ENCODE results near the gene LAMA1. TPM values are rescaled to one million over a fixed set of nuclear protein-coding genes. Genes with fewer than 3 reads are reported as not detected.
"Not testable (repeated sequence)": the region's sequence is repeated elsewhere in the genome, so short reads cannot be mapped to it uniquely, and the experiment has no call there.

The LAMA1 gene
- total and polyA plus RNA-seq, 3 experiments from 2014 or later, result not detected

DNA sequence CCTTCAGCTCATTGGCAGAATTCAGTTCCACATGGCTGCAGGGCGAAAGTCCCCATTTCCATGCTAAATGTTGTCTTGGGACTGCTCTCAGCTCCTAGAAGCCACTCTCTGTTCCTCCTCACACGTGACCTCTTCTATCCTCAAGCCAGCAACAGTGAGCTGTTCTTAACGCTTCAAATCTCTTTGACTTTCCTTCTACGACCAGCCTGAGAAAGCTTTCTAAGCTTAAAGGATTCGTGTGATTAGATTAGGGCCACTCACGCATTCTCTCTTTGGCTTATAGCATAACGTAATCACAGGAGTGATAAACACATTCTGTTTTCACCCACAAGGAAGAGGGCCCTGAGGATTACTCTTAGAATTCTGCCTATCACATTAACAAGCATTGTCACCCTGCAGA, 29.8 kb upstream of the LAMA1 start:
- no peaks in the 10 kb centered on the region for H3K27me3 Mint-ChIP-seq
- Histone ChIP-seq H3K4me1 (ENCODE audit: insufficient read depth, low read length) (no peaks in the 10 kb centered on the region), H3K27me3 (ENCODE audit: insufficient read depth, low read length, poor library complexity, severe bottlenecking) (no peaks in the 10 kb centered on the region), H3K9me3 (ENCODE audit: low read length) (no peaks in the 10 kb centered on the region), H3K27ac (ENCODE audit: low read depth, low read length) (no peak overlapping the region), H3K4me3 (ENCODE audit: low read length) (no peak overlapping the region), H3K36me3 (ENCODE audit: insufficient read depth, low read length) (no peaks in the 10 kb centered on the region)
- no peaks in the 10 kb centered on the region for H3K36me3 Mint-ChIP-seq
- ChIA-PET CTCF (interaction anchor here (1.2 kb wide), 1 partner anchor 14 kb away, joined by 3 read pairs; no protein-coding TSS in a partner anchor), POLR2A (no interaction called here)
- H3K9me3 Mint-ChIP-seq, result peaks cover 0 to 26% (median 11%) of the 10 kb centered on the region in 5 donors
- H3K27ac Mint-ChIP-seq, result no peak overlapping the region
- no peaks in the 10 kb centered on the region for H3K4me1 Mint-ChIP-seq
- no peak overlapping the region for H3K4me3 Mint-ChIP-seq
- DNase-seq, result no peak

DNA sequence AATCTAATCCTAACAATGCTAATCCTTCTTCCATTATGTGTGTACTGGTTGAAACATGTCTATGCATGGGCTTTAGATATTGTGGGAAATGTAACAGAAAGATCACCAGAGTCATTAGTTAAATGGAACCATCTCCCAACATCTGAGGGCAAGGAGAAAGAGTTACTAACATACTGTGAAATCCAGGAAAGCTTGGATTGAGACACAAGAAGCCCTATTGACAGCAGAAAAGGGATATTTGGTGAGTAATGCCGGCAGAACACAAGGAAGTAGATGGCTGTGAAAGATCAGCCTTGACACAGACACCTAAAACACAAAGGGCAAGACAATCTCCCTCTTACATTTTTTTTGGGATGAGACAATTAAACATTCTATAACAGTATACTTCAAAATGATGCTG, 28.5 kb upstream of the LAMA1 start:
- H3K9me3 Mint-ChIP-seq, result peaks cover 0 to 24% (median 11%) of the 10 kb centered on the region in 5 donors
- Histone ChIP-seq H3K27me3 (ENCODE audit: insufficient read depth, low read length, poor library complexity, severe bottlenecking) (no peaks in the 10 kb centered on the region), H3K36me3 (ENCODE audit: insufficient read depth, low read length) (no peaks in the 10 kb centered on the region), H3K9me3 (ENCODE audit: low read length) (no peaks in the 10 kb centered on the region), H3K27ac (ENCODE audit: low read depth, low read length) (no peak overlapping the region), H3K4me3 (ENCODE audit: low read length) (no peak overlapping the region), H3K4me1 (ENCODE audit: insufficient read depth, low read length) (no peaks in the 10 kb centered on the region)
- ChIA-PET CTCF (no interaction called here), POLR2A (no interaction called here)
- no peak overlapping the region for H3K27ac Mint-ChIP-seq
- no peaks in the 10 kb centered on the region for H3K27me3 Mint-ChIP-seq
- no peaks in the 10 kb centered on the region for H3K36me3 Mint-ChIP-seq
- no peaks in the 10 kb centered on the region for H3K4me1 Mint-ChIP-seq
- DNase-seq, result no peak
- no peak overlapping the region for H3K4me3 Mint-ChIP-seq

DNA sequence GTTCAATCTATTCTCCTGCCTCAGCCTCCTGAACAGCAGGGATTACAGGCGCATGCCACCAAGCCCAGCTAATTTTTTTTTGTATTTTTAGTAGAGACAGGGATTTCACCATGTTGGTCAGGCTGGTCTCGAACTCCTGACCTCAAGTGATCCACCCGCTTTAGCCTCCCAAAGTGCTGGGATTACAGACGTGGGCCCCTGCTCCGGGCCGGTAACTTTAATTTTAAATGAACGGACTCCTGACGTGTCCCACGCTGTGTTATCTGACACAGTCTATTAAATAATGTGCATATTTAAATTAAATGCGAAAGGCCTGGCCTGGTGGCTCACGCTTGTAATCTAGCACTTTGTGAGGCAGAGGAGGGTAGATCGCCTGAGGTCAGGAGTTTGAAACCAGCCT, 27.3 kb upstream of the LAMA1 start:
- DNase-seq; H3K36me3 ChIP-seq (ENCODE audit: insufficient read depth, low read length); H3K9me3 ChIP-seq (ENCODE audit: low read length); CTCF ChIA-PET; H3K4me3 Mint-ChIP-seq; H3K27ac ChIP-seq (ENCODE audit: low read depth, low read length); H3K27me3 Mint-ChIP-seq; H3K4me1 ChIP-seq (ENCODE audit: insufficient read depth, low read length); POLR2A ChIA-PET; H3K4me3 ChIP-seq (ENCODE audit: low read length); H3K27me3 ChIP-seq (ENCODE audit: insufficient read depth, low read length, poor library complexity, severe bottlenecking); H3K36me3 Mint-ChIP-seq; H3K27ac Mint-ChIP-seq; H3K4me1 Mint-ChIP-seq: not testable (repeated sequence)
- H3K9me3 Mint-ChIP-seq, result peaks cover 0 to 21% (median 8%) of the 10 kb centered on the region in 5 donors

DNA sequence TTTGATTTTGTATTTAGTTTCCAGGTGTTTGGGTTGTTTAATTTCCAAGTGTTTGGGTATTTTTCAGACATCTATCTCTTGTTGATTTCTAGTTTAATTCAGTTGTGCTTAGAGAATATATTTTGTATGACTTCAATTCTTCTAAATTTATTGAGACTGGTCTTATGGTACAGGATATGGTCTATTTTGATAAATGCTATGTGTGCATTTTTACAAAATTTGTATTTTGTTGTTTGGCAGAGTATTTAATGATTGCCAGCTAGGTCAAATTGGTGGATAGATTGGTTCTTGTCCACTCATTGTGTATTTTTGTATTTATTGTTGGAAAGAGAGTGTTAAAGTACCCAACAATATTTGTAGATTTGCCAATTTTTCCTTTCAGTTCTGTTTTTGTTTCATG, 23.7 kb upstream of the LAMA1 start:
- Mint-ChIP-seq H3K27ac (no peak overlapping the region), H3K4me3 (no peak overlapping the region), H3K36me3 (no peaks in the 10 kb centered on the region), H3K27me3 (no peaks in the 10 kb centered on the region), H3K9me3 (peaks cover 0 to 16% (median 6%) of the 10 kb centered on the region in 5 donors), H3K4me1 (no peaks in the 10 kb centered on the region)
- POLR2A ChIA-PET, result no interaction called here
- no peaks in the 10 kb centered on the region for H3K27me3 ChIP-seq (ENCODE audit: insufficient read depth, low read length, poor library complexity, severe bottlenecking)
- CTCF ChIA-PET, result no interaction called here
- H3K36me3 ChIP-seq (ENCODE audit: insufficient read depth, low read length), result no peaks in the 10 kb centered on the region
- H3K27ac ChIP-seq (ENCODE audit: low read depth, low read length), result no peak overlapping the region
- H3K4me1 ChIP-seq (ENCODE audit: insufficient read depth, low read length), result no peaks in the 10 kb centered on the region
- no peaks in the 10 kb centered on the region for H3K9me3 ChIP-seq (ENCODE audit: low read length)
- H3K4me3 ChIP-seq (ENCODE audit: low read length), result no peak overlapping the region
- no peak for DNase-seq

DNA sequence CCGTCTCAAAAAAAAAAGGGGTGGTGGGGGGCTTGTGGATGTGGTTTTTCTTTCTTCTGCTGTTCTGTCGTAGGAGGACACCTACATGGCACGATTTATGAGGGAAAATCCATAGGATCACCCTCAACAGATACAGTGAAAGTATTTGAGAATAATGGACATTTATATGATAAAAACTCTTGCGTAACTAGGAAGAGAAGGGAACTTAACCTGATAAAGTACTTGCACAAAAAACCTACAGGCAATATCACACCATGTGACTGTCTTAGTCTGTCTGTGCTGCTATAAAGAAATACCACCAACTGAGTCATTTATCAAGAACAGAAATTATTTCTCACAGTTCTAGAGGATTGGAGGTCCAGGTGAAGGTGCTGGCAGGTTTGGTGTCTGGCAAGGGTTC, 21.8 kb upstream of the LAMA1 start:
- CTCF ChIA-PET, result no interaction called here
- Mint-ChIP-seq H3K9me3 (peaks cover 0 to 10% (median 6%) of the 10 kb centered on the region in 5 donors), H3K27me3 (no peaks in the 10 kb centered on the region), H3K27ac (no peak overlapping the region), H3K4me3 (no peak overlapping the region), H3K36me3 (no peaks in the 10 kb centered on the region), H3K4me1 (no peaks in the 10 kb centered on the region)
- Histone ChIP-seq H3K4me3 (ENCODE audit: low read length) (no peak overlapping the region), H3K36me3 (ENCODE audit: insufficient read depth, low read length) (no peaks in the 10 kb centered on the region), H3K27ac (ENCODE audit: low read depth, low read length) (no peak overlapping the region), H3K27me3 (ENCODE audit: insufficient read depth, low read length, poor library complexity, severe bottlenecking) (no peaks in the 10 kb centered on the region), H3K9me3 (ENCODE audit: low read length) (no peaks in the 10 kb centered on the region), H3K4me1 (ENCODE audit: insufficient read depth, low read length) (no peaks in the 10 kb centered on the region)
- POLR2A ChIA-PET, result no interaction called here
- DNase-seq, result no peak

DNA sequence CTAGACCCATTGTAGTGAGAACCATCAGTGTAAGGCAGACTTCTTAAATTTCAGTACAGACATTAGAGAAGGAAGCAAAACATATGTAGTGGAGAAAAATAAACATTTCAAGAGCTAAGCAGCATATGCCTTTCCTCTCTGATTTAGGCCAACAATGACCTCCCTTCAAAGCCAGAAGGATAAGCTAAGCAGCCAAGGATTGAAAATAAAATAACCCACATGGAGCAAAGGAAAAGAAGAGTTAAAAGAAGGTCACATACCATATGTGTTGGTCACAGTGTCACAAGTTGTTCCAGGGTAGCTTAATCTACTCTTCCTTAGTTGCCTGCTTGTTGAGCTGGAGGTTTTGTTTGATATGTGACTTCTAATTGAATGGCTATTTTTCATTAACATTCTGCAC, 15.6 kb upstream of the LAMA1 start:
- Mint-ChIP-seq H3K4me3 (no peak overlapping the region), H3K27ac (no peak overlapping the region), H3K4me1 (no peaks in the 10 kb centered on the region), H3K27me3 (peaks cover 0 to 2% of the 10 kb centered on the region in 2 donors), H3K9me3 (peaks cover 1 to 15% (median 7%) of the 10 kb centered on the region in 5 donors), H3K36me3 (no peaks in the 10 kb centered on the region)
- Histone ChIP-seq H3K9me3 (ENCODE audit: low read length) (no peaks in the 10 kb centered on the region), H3K36me3 (ENCODE audit: insufficient read depth, low read length) (no peaks in the 10 kb centered on the region), H3K4me1 (ENCODE audit: insufficient read depth, low read length) (no peaks in the 10 kb centered on the region), H3K4me3 (ENCODE audit: low read length) (no peak overlapping the region), H3K27ac (ENCODE audit: low read depth, low read length) (no peak overlapping the region), H3K27me3 (ENCODE audit: insufficient read depth, low read length, poor library complexity, severe bottlenecking) (no peaks in the 10 kb centered on the region)
- ChIA-PET CTCF (no interaction called here), POLR2A (no interaction called here)
- DNase-seq, result no peak

DNA sequence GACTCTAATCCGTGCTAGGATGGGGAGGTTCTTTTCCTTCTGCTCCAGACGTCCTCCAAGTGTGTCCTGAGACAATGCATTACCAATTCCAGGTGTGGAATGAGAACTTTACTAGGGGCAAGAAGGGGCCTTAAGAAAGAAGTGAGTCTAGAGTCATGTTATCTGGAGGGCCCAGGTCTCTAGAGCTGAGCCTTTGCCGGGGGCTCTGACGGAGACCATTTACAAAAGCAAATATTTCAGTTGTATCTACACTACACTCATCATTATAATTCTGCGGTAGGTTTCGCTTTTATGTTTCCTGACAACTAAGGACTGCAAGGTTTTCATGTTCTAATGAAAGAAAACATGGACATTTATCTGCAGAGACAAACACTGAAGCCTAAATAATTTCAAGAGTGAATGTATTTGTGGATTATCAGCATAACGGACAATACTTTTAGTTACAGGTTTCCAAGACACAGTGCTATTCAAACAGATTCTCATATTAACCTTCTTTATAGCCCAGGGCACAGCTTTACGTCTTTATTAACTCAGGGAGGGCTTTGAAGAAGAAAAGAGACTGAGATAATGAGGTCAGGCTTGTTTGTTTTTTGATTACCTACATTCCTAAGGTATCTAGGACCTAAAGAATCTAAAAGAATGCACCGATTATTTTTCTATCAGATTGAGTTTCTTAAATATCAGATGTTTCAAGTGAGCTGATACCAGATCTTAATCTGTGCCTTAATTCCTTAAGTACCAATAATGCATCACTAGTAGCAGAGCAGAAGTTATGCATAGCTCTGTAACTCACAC, 15.0 kb upstream of the LAMA1 start:
- ChIA-PET CTCF (no interaction called here), POLR2A (no interaction called here)
- Mint-ChIP-seq H3K27ac (no peak overlapping the region), H3K27me3 (peaks cover 0 to 2% of the 10 kb centered on the region in 2 donors), H3K36me3 (no peaks in the 10 kb centered on the region), H3K4me1 (no peaks in the 10 kb centered on the region), H3K9me3 (peaks cover 1 to 13% (median 9%) of the 10 kb centered on the region in 5 donors), H3K4me3 (no peak overlapping the region)
- Histone ChIP-seq H3K4me1 (ENCODE audit: insufficient read depth, low read length) (no peaks in the 10 kb centered on the region), H3K9me3 (ENCODE audit: low read length) (no peaks in the 10 kb centered on the region), H3K27me3 (ENCODE audit: insufficient read depth, low read length, poor library complexity, severe bottlenecking) (no peaks in the 10 kb centered on the region), H3K36me3 (ENCODE audit: insufficient read depth, low read length) (no peaks in the 10 kb centered on the region), H3K4me3 (ENCODE audit: low read length) (no peak overlapping the region), H3K27ac (ENCODE audit: low read depth, low read length) (no peak overlapping the region)
- DNase-seq, result no peak

DNA sequence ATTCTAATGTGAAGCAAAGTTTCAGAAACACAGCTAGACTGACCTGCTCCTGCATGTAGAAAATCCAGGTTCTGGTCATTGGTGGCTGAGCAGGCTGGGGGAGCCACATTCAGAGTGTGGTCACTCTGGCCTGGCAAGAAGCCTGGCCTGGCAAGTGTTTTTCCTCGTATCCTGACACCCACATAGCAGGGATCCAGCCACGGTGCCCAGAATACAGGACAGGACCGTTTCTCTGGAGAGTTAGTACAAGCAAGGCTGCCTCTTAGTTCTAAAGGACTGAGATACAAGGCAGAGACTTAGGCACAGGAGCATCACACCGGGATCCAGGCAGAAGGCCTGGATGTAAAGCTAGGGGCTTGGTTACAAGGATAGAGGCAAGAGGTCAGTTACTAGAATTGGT, 4.8 kb upstream of the LAMA1 start:
- Histone ChIP-seq H3K36me3 (ENCODE audit: insufficient read depth, low read length) (no peaks in the 10 kb centered on the region), H3K27me3 (ENCODE audit: insufficient read depth, low read length, poor library complexity, severe bottlenecking) (no peaks in the 10 kb centered on the region), H3K27ac (ENCODE audit: low read depth, low read length) (no peak overlapping the region), H3K4me1 (ENCODE audit: insufficient read depth, low read length) (no peaks in the 10 kb centered on the region), H3K9me3 (ENCODE audit: low read length) (no peaks in the 10 kb centered on the region), H3K4me3 (ENCODE audit: low read length) (no peak overlapping the region)
- DNase-seq, result no peak
- ChIA-PET POLR2A (interaction anchor here (0.6 kb wide), 1 partner anchor 26 kb away, joined by 5 read pairs; no protein-coding TSS in a partner anchor), CTCF (no interaction called here)
- Mint-ChIP-seq H3K4me1 (no peaks in the 10 kb centered on the region), H3K27ac (no peak overlapping the region), H3K36me3 (no peaks in the 10 kb centered on the region), H3K4me3 (no peak overlapping the region), H3K9me3 (peaks cover 2 to 13% (median 5%) of the 10 kb centered on the region in 5 donors), H3K27me3 (no peaks in the 10 kb centered on the region)

All from CD8-positive, alpha-beta memory T cell (primary cell).